Breast epithelium (tissue), 3 donors: ENCODE data around the gene NXN.

Experiments used
- POLR2A ChIP-seq: fragments of 450-650 bp; IDR thresholded peaks from one replicate; pipeline ENCODE4 v1.6.1; 2016; ENCODE audit warnings: antibody characterized with exemption, mild to moderate bottlenecking, moderate library complexity
- POLR2AphosphoS5 ChIP-seq, 3 donors: sonication (generic); formaldehyde crosslinking; IDR thresholded peaks; one replicate each; pipeline ENCODE4 v1.6.1; 2017; ENCODE audit warnings: antibody characterized with exemption in 3 of 3
- TF ChIP-seq, protein P1 (sequence below), 3 donors: fragments of 450-650 bp; IDR thresholded peaks; one replicate each; pipeline ENCODE4 v1.5.1; 2016 to 2017; ENCODE audit warnings: antibody characterized with exemption in 3 of 3, mild to moderate bottlenecking in 3 of 3, moderate library complexity in 3 of 3

DNA sequence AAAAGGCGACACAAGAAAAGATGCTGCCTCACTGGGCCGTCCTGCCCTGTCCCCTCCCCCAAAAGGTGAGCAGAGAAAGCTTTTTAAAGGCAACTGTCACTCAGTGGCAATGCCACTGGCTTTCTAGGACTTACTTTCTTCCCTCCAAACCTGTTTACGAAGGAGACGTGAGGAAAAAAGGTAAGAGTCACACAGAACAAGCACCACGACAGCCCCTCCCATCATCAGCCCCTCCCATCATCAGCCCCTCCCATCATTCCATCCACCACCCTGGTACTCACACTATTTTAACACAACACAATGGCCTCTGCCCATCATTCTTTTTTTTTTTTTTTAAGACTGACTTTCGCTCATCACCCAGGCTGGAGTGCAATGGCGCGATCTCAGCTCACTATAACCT, 77.1 kb downstream of the NXN start:
- TF ChIP-seq, protein P1, sequence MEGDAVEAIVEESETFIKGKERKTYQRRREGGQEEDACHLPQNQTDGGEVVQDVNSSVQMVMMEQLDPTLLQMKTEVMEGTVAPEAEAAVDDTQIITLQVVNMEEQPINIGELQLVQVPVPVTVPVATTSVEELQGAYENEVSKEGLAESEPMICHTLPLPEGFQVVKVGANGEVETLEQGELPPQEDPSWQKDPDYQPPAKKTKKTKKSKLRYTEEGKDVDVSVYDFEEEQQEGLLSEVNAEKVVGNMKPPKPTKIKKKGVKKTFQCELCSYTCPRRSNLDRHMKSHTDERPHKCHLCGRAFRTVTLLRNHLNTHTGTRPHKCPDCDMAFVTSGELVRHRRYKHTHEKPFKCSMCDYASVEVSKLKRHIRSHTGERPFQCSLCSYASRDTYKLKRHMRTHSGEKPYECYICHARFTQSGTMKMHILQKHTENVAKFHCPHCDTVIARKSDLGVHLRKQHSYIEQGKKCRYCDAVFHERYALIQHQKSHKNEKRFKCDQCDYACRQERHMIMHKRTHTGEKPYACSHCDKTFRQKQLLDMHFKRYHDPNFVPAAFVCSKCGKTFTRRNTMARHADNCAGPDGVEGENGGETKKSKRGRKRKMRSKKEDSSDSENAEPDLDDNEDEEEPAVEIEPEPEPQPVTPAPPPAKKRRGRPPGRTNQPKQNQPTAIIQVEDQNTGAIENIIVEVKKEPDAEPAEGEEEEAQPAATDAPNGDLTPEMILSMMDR (IDR thresholded peaks at IDR 0.05): no peak
- no peak for TF ChIP-seq POLR2AphosphoS5 (IDR thresholded peaks at IDR 0.05)
- no peak for TF ChIP-seq POLR2A
